ENCODE data around the gene VPS39. TPM values are rescaled to one million over a fixed set of nuclear protein-coding genes. Genes with fewer than 3 reads are reported as not detected.

Gene VPS39
- total and polyA plus RNA-seq, 2 of the 13 experiments (the other 11 are each of a cell fraction or from before 2014, with no cell fraction given): 22.9 to 32.0 TPM

DNA sequence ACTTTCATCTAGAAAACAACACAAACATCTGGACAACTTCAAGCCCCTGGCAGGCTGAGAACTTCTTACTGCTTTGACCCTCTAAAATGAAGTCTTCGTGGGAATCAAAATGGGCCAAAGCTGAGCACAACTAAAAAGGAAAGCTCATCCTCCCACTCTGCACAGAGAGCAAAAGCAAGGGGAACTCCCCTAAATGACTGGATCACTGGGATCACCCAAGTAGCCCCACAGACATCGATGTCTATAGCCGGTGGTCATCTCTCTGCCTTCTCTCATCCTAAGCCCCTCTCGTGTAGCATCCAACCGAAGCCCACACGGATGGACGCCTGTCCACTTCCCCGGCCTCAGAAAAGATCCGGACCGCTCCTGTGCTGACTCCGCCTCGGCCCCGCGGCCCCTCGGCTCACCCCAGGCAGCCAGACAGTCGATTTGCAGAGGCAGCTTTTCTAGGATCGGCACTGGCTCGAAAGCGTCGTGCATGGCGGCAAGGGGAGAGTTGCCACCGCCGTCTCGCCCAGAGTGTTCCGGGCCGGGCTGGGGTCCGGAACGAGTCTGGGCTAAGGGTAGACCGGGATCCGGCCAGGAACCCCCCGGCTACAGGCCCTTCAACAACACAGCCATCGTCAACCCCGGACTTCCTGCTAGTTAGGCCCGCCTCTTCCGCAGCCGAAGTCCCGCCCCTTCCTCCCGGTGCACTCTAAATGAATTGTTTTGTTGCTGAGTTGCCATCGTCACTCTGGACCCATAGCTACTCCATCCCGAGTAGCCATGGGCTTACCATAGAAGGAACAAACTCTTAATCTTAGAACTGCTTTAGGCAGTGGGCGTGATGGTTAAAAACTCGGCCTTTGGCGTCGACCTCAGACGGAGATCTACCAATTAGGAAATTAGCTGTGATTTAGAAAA, at the start of gene VPS39 (continued):
- TF ChIP-seq TCF12 (IDR thresholded peaks at IDR 0.05): no peak
- peak; percentile 68; the same call in 1 of the 2 replicates for TF ChIP-seq TCF12 (CRISPR knock-in tag; IDR thresholded peaks at IDR 0.05)
- TF ChIP-seq SIN3A (IDR thresholded peaks at IDR 0.05; ENCODE audit: borderline replicate concordance, low read depth, low read length): 0 out of 2 replicates have a peak, but pooled peaks have one; percentile 65
- peak; percentile 55; the same call in 1 of the 2 replicates for TF ChIP-seq XBP1 (CRISPR knock-in tag; IDR thresholded peaks at IDR 0.05)
- TF ChIP-seq KDM5A (IDR thresholded peaks at IDR 0.05; ENCODE audit: borderline replicate concordance, low read length): peak; percentile 88
- 0 out of 4 replicates have a peak, but pooled peaks of 1 of the 2 experiments have one; percentile 1 for TF ChIP-seq MAFK (conservative IDR thresholded peaks at IDR 0.05 in 1 of 2, IDR thresholded peaks at IDR 0.05 in 1 of 2; ENCODE audit: low read length in 2 of 2)
- TF ChIP-seq, protein P1, sequence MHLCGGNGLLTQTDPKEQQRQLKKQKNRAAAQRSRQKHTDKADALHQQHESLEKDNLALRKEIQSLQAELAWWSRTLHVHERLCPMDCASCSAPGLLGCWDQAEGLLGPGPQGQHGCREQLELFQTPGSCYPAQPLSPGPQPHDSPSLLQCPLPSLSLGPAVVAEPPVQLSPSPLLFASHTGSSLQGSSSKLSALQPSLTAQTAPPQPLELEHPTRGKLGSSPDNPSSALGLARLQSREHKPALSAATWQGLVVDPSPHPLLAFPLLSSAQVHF (CRISPR knock-in tag; IDR thresholded peaks at IDR 0.05): no peak
- TF ChIP-seq SNAI1 (CRISPR knock-in tag; IDR thresholded peaks at IDR 0.05; ENCODE audit: borderline replicate concordance): peak; percentile 86; the same call in 1 of the 2 replicates
- peak; percentile 41; the same call in 1 of the 2 replicates for TF ChIP-seq GPN1 (CRISPR knock-in tag; IDR thresholded peaks at IDR 0.05; ENCODE audit: borderline replicate concordance)
- 0 out of 2 replicates have a peak, but pooled peaks have one; percentile 66 for TF ChIP-seq HOXD1 (CRISPR knock-in tag; IDR thresholded peaks at IDR 0.05)
- peak; percentile 79 for TF ChIP-seq THAP11 (CRISPR knock-in tag; IDR thresholded peaks at IDR 0.05)
- peak; percentile 90 for TF ChIP-seq GABPA (IDR thresholded peaks at IDR 0.05; ENCODE audit: low read depth, low read length)
- peak; percentile 98 for TF ChIP-seq GABPA (CRISPR knock-in tag; IDR thresholded peaks at IDR 0.05; ENCODE audit: low read depth)
- TF ChIP-seq, protein P2, sequence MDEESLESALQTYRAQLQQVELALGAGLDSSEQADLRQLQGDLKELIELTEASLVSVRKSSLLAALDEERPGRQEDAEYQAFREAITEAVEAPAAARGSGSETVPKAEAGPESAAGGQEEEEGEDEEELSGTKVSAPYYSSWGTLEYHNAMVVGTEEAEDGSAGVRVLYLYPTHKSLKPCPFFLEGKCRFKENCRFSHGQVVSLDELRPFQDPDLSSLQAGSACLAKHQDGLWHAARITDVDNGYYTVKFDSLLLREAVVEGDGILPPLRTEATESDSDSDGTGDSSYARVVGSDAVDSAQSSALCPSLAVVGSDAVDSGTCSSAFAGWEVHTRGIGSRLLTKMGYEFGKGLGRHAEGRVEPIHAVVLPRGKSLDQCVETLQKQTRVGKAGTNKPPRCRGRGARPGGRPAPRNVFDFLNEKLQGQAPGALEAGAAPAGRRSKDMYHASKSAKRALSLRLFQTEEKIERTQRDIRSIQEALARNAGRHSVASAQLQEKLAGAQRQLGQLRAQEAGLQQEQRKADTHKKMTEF (CRISPR knock-in tag; IDR thresholded peaks at IDR 0.05): peak; percentile 76
- TF ChIP-seq EED (CRISPR knock-in tag; IDR thresholded peaks at IDR 0.05): peak; percentile 57; the same call in 1 of the 2 replicates
- TF ChIP-seq, protein P3, sequence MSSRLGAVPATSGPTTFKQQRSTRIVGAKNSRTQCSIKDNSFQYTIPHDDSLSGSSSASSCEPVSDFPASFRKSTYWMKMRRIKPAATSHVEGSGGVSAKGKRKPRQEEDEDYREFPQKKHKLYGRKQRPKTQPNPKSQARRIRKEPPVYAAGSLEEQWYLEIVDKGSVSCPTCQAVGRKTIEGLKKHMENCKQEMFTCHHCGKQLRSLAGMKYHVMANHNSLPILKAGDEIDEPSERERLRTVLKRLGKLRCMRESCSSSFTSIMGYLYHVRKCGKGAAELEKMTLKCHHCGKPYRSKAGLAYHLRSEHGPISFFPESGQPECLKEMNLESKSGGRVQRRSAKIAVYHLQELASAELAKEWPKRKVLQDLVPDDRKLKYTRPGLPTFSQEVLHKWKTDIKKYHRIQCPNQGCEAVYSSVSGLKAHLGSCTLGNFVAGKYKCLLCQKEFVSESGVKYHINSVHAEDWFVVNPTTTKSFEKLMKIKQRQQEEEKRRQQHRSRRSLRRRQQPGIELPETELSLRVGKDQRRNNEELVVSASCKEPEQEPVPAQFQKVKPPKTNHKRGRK (CRISPR knock-in tag; IDR thresholded peaks at IDR 0.05): no peak
- no peak for TF ChIP-seq ZNF800 (CRISPR knock-in tag; IDR thresholded peaks at IDR 0.05)
- TF ChIP-seq ZNF572 (CRISPR knock-in tag; IDR thresholded peaks at IDR 0.05): peak; percentile 90; the same call in 1 of the 2 replicates
- TF ChIP-seq ZNF550 (CRISPR knock-in tag; IDR thresholded peaks at IDR 0.05; ENCODE audit: borderline replicate concordance): no peak
- TF ChIP-seq YY1 (IDR thresholded peaks at IDR 0.05; ENCODE audit: insufficient read depth, insufficient replicate concordance, low read depth, low read length): peak; percentile 73
- peak; percentile 67 for TF ChIP-seq TBX2 (CRISPR knock-in tag; IDR thresholded peaks at IDR 0.05; ENCODE audit: borderline replicate concordance)
- 0 out of 2 replicates have a peak, but pooled peaks have one; percentile 43 for TF ChIP-seq ZBTB7A (CRISPR knock-in tag; IDR thresholded peaks at IDR 0.05)
- peak; percentile 63; the same call in 1 of the 2 replicates for TF ChIP-seq NFKB2 (CRISPR knock-in tag; IDR thresholded peaks at IDR 0.05; ENCODE audit: borderline replicate concordance)

Data from HepG2 (cell line).